Spleen (tissue), 11 donors: ENCODE results near the gene IKZF4. TPM values are rescaled to one million over a fixed set of nuclear protein-coding genes. Genes with fewer than 3 reads are reported as not detected.
A peak's percentile ranks its signal among the peaks of the same experiment; 100 is the strongest.

Experiments used
- DNase-seq: peaks from one replicate; pipeline ENCODE4 v3.0.0-alpha.2; 2020
- H3K27ac ChIP-seq, 8 donors: fragments of 200-600 bp; sonication (generic) in 7 of 8; 1 replicate in 4 of 8; 2 replicates in 4 of 8; pipeline versions ENCODE4 v1.5.0 to v1.8.0; 2016 to 2021; ENCODE audit warnings: inconsistent platforms in 4 of 8, mild to moderate bottlenecking in 4 of 8, moderate library complexity in 1 of 8
- H3K27me3 ChIP-seq, 7 donors: fragments of 200-600 bp; sonication (generic) in 6 of 7; replicated peaks in 1 of 7; 1 replicate in 4 of 7; 2 replicates in 3 of 7; pipeline versions ENCODE4 v1.5.0 to v1.8.0; 2016 to 2021; ENCODE audit warnings: inconsistent platforms in 3 of 7, mild to moderate bottlenecking in 1 of 7
- H3K36me3 ChIP-seq, 6 donors: fragments of 200-600 bp; sonication (generic) in 5 of 6; 1 replicate in 4 of 6; 2 replicates in 2 of 6; pipeline versions ENCODE4 v1.5.0 to v1.8.0; 2016 to 2021; ENCODE audit warnings: inconsistent platforms in 2 of 6
- H3K4me1 ChIP-seq, 6 donors: fragments of 200-600 bp; sonication (generic) in 5 of 6; 1 replicate in 3 of 6; 2 replicates in 3 of 6; pipeline versions ENCODE4 v1.5.0 to v1.8.0; 2016 to 2021; ENCODE audit warnings: inconsistent platforms in 3 of 6
- H3K4me3 ChIP-seq, 8 donors: fragments of 200-600 bp; sonication (generic) in 7 of 8; 1 replicate in 4 of 8; 2 replicates in 4 of 8; pipeline versions ENCODE4 v1.5.0 to v1.8.0; 2016 to 2021; ENCODE audit warnings: inconsistent platforms in 4 of 8, mild to moderate bottlenecking in 4 of 8, moderate library complexity in 2 of 8
- H3K9me3 ChIP-seq, 8 donors: fragments of 200-600 bp; sonication (generic) in 7 of 8; 1 replicate in 4 of 8; 2 replicates in 4 of 8; pipeline versions ENCODE4 v1.5.0 to v1.8.0; 2016 to 2021; ENCODE audit warnings: inconsistent platforms in 4 of 8
- POLR2A ChIP-seq, 3 donors: fragments of 450-650 bp; IDR thresholded peaks; one replicate each; pipeline ENCODE4 v1.5.1; 2017; ENCODE audit warnings: antibody characterized with exemption in 3 of 3, mild to moderate bottlenecking in 1 of 3
- POLR2AphosphoS5 ChIP-seq, 3 donors: sonication (generic); formaldehyde crosslinking; IDR thresholded peaks; one replicate each; pipeline ENCODE4 v1.5.1; 2017; ENCODE audit warnings: antibody characterized with exemption in 3 of 3
- WGBS, 5 donors: extraction: QIAGEN DNeasy Blood & Tissue Kit in 3 of 5; methylation state at CpG; one replicate each; pipeline versions ENCODE4 v1.1.5 to v1.1.7; 2013 to 2018; 5-methylcytosine and 5-hydroxymethylcytosine counted together
- intact Hi-C: fragments of 100-400 bp; cut with DNase I; formaldehyde crosslinking; loops from one replicate; pipeline ENCODE4 v1.15.0; 2023; ENCODE audit warnings: low total_unique reads
- polyA plus RNA-seq, 3 donors: library from polyadenylated mRNA; stranded (reverse); fragments of 200-250 nt; gene quantifications; one replicate each; pipeline ENCODE4 v1.2.1, GENCODE V29; 2013
- total RNA-seq, 7 donors: library from RNA; depleted of rRNA in 3 of 7; stranded (reverse); fragments of >200 nt in 3 of 7; fragmentation: NEBNext Ultra II Directional in 4 of 7; extraction: Animal tissue kit (Norgen Biotek cat#: 25700) in 4 of 7; gene quantifications; one replicate each; pipeline versions ENCODE4 v1.1.0 to v1.2.1, GENCODE V29; 2016 to 2021
- TF ChIP-seq, protein P1 (sequence below), 11 experiments: fragments of 200-600 bp in 7 of 11; fragments of 450-650 bp in 4 of 11; sonication (generic) in 4 of 11; IDR thresholded peaks in 8 of 11; conservative IDR thresholded peaks in 3 of 11; 1 replicate in 7 of 11; 2 replicates in 4 of 11; pipeline versions ENCODE4 v1.4.0 to v1.8.0; 2016 to 2021; ENCODE audit warnings: antibody characterized with exemption in 11 of 11, inconsistent platforms in 4 of 11, mild to moderate bottlenecking in 1 of 11
- donor health status: healthy with polysubstance abuse.
- donor health status: DM: no; HTN: no; CAD: no; lungs with moderate emphysema.
- donor health status: DM: no; HTN: no; CAD: no.
- donor health status: Bipolar disorder and iron deficiency.
- donor health status: healthy.
- donor health status: DM: no; HTN: no; CAD: no.
- donor health status: DM: yes; HTN: yes; CAD: no.

IKZF4 gene
- total and polyA plus RNA-seq, 10 donors = 0.80 to 9.3 (median 5.7) TPM

DNA sequence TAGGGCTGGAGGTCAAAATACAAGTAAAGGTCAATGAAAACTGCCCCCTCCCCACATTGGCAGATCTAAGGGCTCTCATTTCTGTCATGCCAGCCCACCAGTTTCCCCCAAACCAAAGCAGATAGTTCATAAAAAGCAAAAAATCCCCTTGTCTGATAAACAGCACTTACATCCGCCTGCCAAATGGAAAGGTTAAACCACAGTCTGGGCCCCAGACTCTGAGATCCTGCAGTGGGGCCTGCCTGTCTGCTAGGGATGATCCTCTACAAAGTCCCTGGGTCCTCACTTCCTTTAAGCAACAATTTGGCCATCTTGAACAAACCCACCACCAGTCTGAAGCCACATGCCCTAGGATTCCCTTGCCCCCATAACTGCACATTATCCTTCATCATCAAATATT, 11.1 kb downstream of the IKZF4 start:
- intact Hi-C loops = no loop called here
- WGBS, 5 donors = 43 to 100% (median 72%) methylated on average over 1 of the region's 1 CpG
- H3K36me3 ChIP-seq = peaks cover 2 to 63% (median 22%) of the 10 kb centered on the region in 6 donors
- DNase-seq = no peak
- no peaks in the 10 kb centered on the region for H3K27me3 ChIP-seq
- H3K9me3 ChIP-seq = no peaks in the 10 kb centered on the region
- TF ChIP-seq POLR2A (IDR thresholded peaks at IDR 0.05) (no peak), POLR2AphosphoS5 (IDR thresholded peaks at IDR 0.05) (no peak)
- TF ChIP-seq, protein P1, sequence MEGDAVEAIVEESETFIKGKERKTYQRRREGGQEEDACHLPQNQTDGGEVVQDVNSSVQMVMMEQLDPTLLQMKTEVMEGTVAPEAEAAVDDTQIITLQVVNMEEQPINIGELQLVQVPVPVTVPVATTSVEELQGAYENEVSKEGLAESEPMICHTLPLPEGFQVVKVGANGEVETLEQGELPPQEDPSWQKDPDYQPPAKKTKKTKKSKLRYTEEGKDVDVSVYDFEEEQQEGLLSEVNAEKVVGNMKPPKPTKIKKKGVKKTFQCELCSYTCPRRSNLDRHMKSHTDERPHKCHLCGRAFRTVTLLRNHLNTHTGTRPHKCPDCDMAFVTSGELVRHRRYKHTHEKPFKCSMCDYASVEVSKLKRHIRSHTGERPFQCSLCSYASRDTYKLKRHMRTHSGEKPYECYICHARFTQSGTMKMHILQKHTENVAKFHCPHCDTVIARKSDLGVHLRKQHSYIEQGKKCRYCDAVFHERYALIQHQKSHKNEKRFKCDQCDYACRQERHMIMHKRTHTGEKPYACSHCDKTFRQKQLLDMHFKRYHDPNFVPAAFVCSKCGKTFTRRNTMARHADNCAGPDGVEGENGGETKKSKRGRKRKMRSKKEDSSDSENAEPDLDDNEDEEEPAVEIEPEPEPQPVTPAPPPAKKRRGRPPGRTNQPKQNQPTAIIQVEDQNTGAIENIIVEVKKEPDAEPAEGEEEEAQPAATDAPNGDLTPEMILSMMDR (IDR thresholded peaks at IDR 0.05 in 8 of 11, conservative IDR thresholded peaks at IDR 0.05 in 3 of 11) = no peak
- H3K4me1 ChIP-seq = peaks cover 0 to 24% (median 10%) of the 10 kb centered on the region in 6 donors
- H3K27ac ChIP-seq = peak overlapping the region in 2 of 8 donors; percentile 1 to 16
- no peak overlapping the region for H3K4me3 ChIP-seq

- intact Hi-C loops = no loop called here
- no peak for DNase-seq
- Histone ChIP-seq H3K27me3 (no peaks in the 10 kb centered on the region), H3K4me1 (peaks cover 0 to 11% (median under 1%) of the 10 kb centered on the region in 6 donors), H3K36me3 (peaks cover 2 to 56% (median 22%) of the 10 kb centered on the region in 6 donors), H3K27ac (no peak overlapping the region), H3K9me3 (no peaks in the 10 kb centered on the region), H3K4me3 (no peak overlapping the region)
- TF ChIP-seq POLR2A (IDR thresholded peaks at IDR 0.05) = no peak
- TF ChIP-seq, protein P1 (IDR thresholded peaks at IDR 0.05 in 8 of 11, conservative IDR thresholded peaks at IDR 0.05 in 3 of 11) = no peak
- TF ChIP-seq POLR2AphosphoS5 (IDR thresholded peaks at IDR 0.05) = no peak
- WGBS, 5 donors = 85 to 89% (median 89%) methylated on average over 7 to 21 of the region's 21 CpGs
These were observed 13.9 kb downstream of the IKZF4 start for GRCh38 chr12:56034586-56035332.

- no peak for DNase-seq
- H3K4me3 ChIP-seq = no peak overlapping the region
- H3K27ac ChIP-seq = no peak overlapping the region
- TF ChIP-seq POLR2AphosphoS5 (IDR thresholded peaks at IDR 0.05) = no peak
- TF ChIP-seq POLR2A (IDR thresholded peaks at IDR 0.05) = no peak
- TF ChIP-seq, protein P1 (IDR thresholded peaks at IDR 0.05 in 8 of 11, conservative IDR thresholded peaks at IDR 0.05 in 3 of 11) = no peak
- peaks cover 2 to 52% (median 22%) of the 10 kb centered on the region in 6 donors for H3K36me3 ChIP-seq
- intact Hi-C loops = no loop called here
- no peaks in the 10 kb centered on the region for H3K9me3 ChIP-seq
- H3K27me3 ChIP-seq = no peaks in the 10 kb centered on the region
- WGBS, 5 donors = 31 to 64% (median 43%) methylated on average over 2 of the region's 2 CpGs
- H3K4me1 ChIP-seq = peaks cover 4 to 13% (median 10%) of the 10 kb centered on the region in 6 donors
These were observed 16.3 kb downstream of the IKZF4 start for GRCh38 chr12:56037161-56037560.

DNA sequence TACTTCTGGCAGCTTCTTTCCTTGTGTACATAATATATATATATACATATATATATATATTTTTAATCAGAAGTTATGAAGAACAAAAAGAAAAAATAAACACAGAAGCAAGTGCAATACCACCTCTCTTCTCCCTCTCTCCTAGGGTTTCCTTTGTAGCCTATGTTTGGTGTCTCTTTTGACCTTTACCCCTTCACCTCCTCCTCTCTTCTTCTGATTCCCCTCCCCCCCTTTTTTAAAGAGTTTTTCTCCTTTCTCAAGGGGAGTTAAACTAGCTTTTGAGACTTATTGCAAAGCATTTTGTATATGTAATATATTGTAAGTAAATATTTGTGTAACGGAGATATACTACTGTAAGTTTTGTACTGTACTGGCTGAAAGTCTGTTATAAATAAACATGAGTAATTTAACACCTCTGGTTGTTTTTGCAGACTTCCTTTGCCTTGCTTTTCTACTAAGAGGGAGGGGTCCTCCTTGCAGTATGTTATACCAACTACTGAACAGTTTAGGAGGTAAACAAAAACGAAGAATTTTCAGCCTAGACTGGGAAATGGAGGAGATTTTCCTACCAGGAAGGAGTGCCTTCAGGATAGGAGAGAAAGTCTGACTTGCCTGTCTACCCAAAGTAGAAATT, 17.3 kb downstream of the IKZF4 start:
- no peak for DNase-seq
- WGBS, 5 donors = 62 to 75% (median 68%) methylated on average over 2 of the region's 2 CpGs
- no peaks in the 10 kb centered on the region for H3K27me3 ChIP-seq
- peaks cover 9 to 19% (median 18%) of the 10 kb centered on the region in 6 donors for H3K4me1 ChIP-seq
- intact Hi-C loops = no loop called here
- H3K36me3 ChIP-seq = peaks cover 1 to 46% (median 21%) of the 10 kb centered on the region in 6 donors
- no peak for TF ChIP-seq POLR2AphosphoS5 (IDR thresholded peaks at IDR 0.05)
- no peak for TF ChIP-seq POLR2A (IDR thresholded peaks at IDR 0.05)
- TF ChIP-seq, protein P1 (IDR thresholded peaks at IDR 0.05 in 8 of 11, conservative IDR thresholded peaks at IDR 0.05 in 3 of 11) = no peak
- H3K4me3 ChIP-seq = no peak overlapping the region
- no peak overlapping the region for H3K27ac ChIP-seq
- no peaks in the 10 kb centered on the region for H3K9me3 ChIP-seq
